GM13976 (cell line): ENCODE measurements around the gene IGF2BP3.

Experiments
- DNase-seq: peaks from one replicate; pipeline ENCODE4 v3.0.0; 2012; ENCODE audit warnings: low spot score
- CTCF ChIP-seq: IDR thresholded peaks from 2 replicates; pipeline ENCODE4 v1.5.1; 2012; ENCODE audit warnings: borderline replicate concordance, mild to moderate bottlenecking; ENCODE audit not compliant: insufficient read depth; ENCODE audit errors: extremely low read depth, missing control alignments, control extremely low read depth
- in situ Hi-C: fragments of 300-500 bp; cut with MboI; formaldehyde crosslinking; loops from one replicate; pipeline ENCODE4 v1.12.0; 2022; ENCODE audit warnings: low sequenced_read_pairs, mixed read lengths, inconsistent platforms; ENCODE audit not compliant: unreplicated experiment

The IGF2BP3 gene

GRCh38 chr7:23298141-23298881, 172.0 kb downstream of the IGF2BP3 start:
- no peak for DNase-seq
- in situ Hi-C loops: loop anchor here (25.0 kb wide), 1 partner anchor 414 kb away; the partner anchor contains the start of gene STK31
- TF ChIP-seq CTCF: no peak

DNA sequence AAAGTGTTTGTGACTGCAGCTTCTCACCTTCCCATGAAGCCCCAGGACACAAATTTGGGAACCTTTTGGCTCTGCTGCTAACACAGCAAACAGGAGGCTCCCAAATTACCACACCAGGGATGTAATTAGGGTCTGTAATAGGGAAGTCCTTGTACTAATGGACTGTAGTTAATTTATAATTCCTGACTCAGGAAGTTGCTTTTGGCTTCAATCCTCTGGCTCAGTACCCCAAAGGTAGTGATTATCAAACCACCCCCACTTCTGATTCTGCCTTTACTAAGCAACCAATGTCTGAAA, 174.9 kb downstream of the IGF2BP3 start:
- in situ Hi-C loops: loop anchor here (25.0 kb wide), 1 partner anchor 417 kb away; the partner anchor contains the start of gene STK31
- no peak for TF ChIP-seq CTCF
- no peak for DNase-seq

DNA sequence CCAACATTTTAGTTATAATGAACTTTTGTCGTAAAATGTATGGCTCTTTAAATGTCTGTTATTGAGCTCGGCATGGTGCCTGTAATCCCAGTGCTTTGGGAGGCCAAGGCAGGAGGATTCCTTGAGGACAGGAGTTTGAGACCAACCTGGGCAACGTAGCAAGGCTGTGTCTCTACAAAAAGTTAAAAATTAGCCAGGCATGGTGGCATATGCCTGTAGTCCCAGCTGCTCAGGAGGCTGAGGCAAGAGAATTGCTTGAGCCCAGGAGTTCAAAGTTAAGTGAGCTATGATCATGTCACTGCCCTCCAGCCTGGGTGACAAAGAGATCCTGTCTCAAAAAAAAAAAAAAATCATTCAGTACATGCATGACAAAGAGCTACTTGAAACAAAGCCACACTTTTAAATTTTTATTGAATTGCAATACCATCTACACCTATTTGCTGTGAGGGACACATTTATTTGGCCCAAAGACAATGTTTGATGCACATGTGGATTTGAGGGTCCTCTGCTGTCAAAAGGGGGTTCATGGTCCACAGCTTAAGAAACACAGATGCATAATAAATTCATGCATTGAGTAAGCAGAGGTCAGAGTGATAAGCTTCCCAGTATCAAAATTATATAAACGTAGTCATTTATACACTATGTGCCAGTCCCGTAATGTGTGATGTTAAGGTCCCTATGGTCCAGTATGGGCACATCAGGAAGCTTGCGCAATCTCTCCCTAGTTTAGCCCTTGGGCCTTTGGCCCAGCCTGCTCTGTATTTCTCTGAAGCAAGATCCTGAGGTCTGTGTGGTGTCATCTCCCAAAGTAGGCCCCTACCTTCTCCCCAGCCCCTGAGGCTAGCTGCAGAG, 175.5 kb downstream of the IGF2BP3 start:
- no peak for DNase-seq
- no peak for TF ChIP-seq CTCF
- in situ Hi-C loops: loop anchor here (25.0 kb wide), 1 partner anchor 418 kb away; the partner anchor contains the start of gene STK31

DNA sequence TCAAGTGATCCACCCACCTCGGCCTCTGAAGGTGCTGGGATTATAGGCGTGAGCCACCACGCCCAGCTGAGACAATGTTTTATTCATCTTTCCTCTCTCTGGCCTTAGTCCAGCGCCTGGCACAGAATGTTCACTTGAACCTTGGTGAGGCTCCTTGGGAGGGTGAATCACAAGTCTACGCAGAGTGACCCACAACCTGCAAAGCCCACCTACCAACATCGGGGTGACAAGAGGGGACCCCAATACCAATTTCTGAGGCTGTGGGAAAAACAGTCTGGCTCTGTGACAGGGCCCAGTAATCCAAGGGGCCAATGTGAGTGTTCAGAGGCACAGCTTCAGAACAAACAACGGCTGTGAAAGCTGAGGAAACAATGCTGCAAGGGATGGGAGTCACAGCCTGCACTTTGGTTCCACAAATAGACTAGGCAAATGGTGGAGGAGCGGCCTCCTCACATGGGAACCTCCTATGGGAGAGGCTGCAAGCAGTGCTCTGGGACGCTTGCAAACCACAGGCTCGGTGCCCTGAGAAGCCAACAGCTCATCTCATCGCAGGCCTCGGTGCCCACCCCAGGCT, 176.7 kb downstream of the IGF2BP3 start:
- no peak for TF ChIP-seq CTCF
- in situ Hi-C loops: loop anchor here (25.0 kb wide), 1 partner anchor 419 kb away; the partner anchor contains the start of gene STK31
- DNase-seq: no peak

GRCh38 chr7:23292623-23293022, 177.7 kb downstream of the IGF2BP3 start:
- in situ Hi-C loops: loop anchor here (25.0 kb wide), 1 partner anchor 420 kb away; the partner anchor contains the start of gene STK31
- no peak for TF ChIP-seq CTCF
- DNase-seq: no peak

DNA sequence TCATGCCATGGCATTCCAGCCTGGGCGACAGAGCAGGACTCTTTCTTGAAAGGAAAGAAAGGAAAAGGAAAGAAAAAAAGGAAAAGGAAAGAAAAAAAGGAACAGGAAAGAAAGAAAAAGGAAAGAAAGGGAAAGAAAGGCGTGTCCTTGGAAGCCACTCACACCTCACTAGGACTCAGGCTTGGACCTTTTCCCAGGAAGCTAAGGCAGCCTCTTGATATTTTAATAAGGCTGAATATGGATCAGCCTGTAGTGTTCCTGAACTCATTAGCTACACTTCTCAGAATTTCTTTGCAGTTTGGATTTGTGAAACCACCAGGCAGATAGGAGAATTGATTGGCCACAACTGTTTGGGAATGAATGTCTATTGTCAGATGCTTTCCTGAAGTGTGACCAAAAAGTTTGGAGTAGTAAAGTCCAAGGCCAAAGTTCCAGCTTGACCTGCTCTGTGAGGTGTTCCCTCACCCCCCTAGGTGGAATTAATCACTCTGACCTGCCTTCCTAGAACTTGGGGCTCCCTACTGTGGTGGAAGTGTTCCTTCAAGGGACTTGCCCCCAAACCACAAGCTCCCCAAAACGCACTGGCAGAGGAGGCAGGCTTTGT, 178.2 kb downstream of the IGF2BP3 start:
- TF ChIP-seq CTCF: no peak
- DNase-seq: no peak
- in situ Hi-C loops: loop anchor here (25.0 kb wide), 1 partner anchor 420 kb away; the partner anchor contains the start of gene STK31
